SK-N-SH (cell line): ENCODE results near the gene EMCN.

Source experiments
- CTCF ChIP-seq: fragments of 200-600 bp; sonication (generic); IDR thresholded peaks from 2 replicates; pipeline ENCODE4 v1.6.1; 2017; ENCODE audit warnings: antibody characterized with exemption, mild to moderate bottlenecking, moderate library complexity
- EP300 ChIP-seq, 2 experiments: IDR thresholded peaks; 2 replicates each; pipeline versions ENCODE4 v1.4.0 to v1.6.1; 2012; ENCODE audit warnings: borderline replicate concordance in 1 of 2, low read depth in 1 of 2, low read length in 1 of 2
- EZH2phosphoT487 ChIP-seq: fragments of 200-600 bp; sonication (generic); IDR thresholded peaks from 2 replicates; pipeline ENCODE4 v1.6.1; 2017; ENCODE audit warnings: low read depth, mixed run types, mild to moderate bottlenecking, antibody characterized with exemption, moderate library complexity, borderline replicate concordance
- FOXJ3 ChIP-seq: sonication (generic); formaldehyde crosslinking; IDR thresholded peaks from 2 replicates; pipeline ENCODE4 v1.5.1; 2020; ENCODE audit warnings: mild to moderate bottlenecking, missing genetic modification reagents
- NRF1 ChIP-seq: IDR thresholded peaks from 2 replicates; pipeline ENCODE4 v1.6.1; 2012; ENCODE audit warnings: low read depth, mild to moderate bottlenecking, low read length
- POLR2AphosphoS5 ChIP-seq: IDR thresholded peaks from 2 replicates; pipeline ENCODE4 v1.6.1; 2012; ENCODE audit warnings: low read depth, low read length
- RCOR1 ChIP-seq: fragments of 150-350 bp; IDR thresholded peaks from 2 replicates; pipeline ENCODE4 v1.6.1; 2017; ENCODE audit warnings: antibody characterized with exemption, low read length
- REST ChIP-seq: IDR thresholded peaks from 2 replicates; pipeline ENCODE4 v1.6.1; 2012; ENCODE audit warnings: mild to moderate bottlenecking, low read depth, low read length, moderate library complexity
- SMC3 ChIP-seq: IDR thresholded peaks from 2 replicates; pipeline ENCODE4 v1.6.1; 2012; ENCODE audit warnings: low read depth, low read length, improper control_type of control experiment
- USF2 ChIP-seq: fragments of 150-350 bp; IDR thresholded peaks from 2 replicates; pipeline ENCODE4 v1.6.1; 2017; ENCODE audit warnings: antibody characterized with exemption, low read length, low read depth, borderline replicate concordance
- TF ChIP-seq, protein P1 (sequence below): IDR thresholded peaks from 2 replicates; pipeline ENCODE4 v1.4.0; 2012; ENCODE audit warnings: low read depth
- TF ChIP-seq, protein P2 (sequence below): IDR thresholded peaks from 2 replicates; pipeline ENCODE4 v1.4.0; 2012; ENCODE audit warnings: low read depth, borderline replicate concordance

GRCh38 chr4:100428051-100428450 is 89.8 kb downstream of the EMCN start:
- TF ChIP-seq, protein P1, sequence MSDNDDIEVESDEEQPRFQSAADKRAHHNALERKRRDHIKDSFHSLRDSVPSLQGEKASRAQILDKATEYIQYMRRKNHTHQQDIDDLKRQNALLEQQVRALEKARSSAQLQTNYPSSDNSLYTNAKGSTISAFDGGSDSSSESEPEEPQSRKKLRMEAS = no peak
- TF ChIP-seq CTCF (no peak), EZH2phosphoT487 (no peak), SMC3 (no peak), RCOR1 (no peak), REST (no peak), EP300 (IDR thresholded peaks at IDR 0.05; ENCODE audit: borderline replicate concordance in 1 of 2, low read depth in 1 of 2, low read length in 1 of 2) (no peak), NRF1 (no peak), POLR2AphosphoS5 (no peak), FOXJ3 (CRISPR knock-in tag) (no peak), USF2 (no peak)
- TF ChIP-seq, protein P2, sequence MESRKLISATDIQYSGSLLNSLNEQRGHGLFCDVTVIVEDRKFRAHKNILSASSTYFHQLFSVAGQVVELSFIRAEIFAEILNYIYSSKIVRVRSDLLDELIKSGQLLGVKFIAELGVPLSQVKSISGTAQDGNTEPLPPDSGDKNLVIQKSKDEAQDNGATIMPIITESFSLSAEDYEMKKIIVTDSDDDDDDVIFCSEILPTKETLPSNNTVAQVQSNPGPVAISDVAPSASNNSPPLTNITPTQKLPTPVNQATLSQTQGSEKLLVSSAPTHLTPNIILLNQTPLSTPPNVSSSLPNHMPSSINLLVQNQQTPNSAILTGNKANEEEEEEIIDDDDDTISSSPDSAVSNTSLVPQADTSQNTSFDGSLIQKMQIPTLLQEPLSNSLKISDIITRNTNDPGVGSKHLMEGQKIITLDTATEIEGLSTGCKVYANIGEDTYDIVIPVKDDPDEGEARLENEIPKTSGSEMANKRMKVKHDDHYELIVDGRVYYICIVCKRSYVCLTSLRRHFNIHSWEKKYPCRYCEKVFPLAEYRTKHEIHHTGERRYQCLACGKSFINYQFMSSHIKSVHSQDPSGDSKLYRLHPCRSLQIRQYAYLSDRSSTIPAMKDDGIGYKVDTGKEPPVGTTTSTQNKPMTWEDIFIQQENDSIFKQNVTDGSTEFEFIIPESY = no peak
